ENCODE results near the gene RAB5IF. TPM values are rescaled to one million over a fixed set of nuclear protein-coding genes. Genes with fewer than 3 reads are reported as not detected.

The RAB5IF gene
- total and polyA plus RNA-seq, 2 of the 13 experiments (the other 11 are each of a cell fraction or from before 2014, with no cell fraction given), result 261 to 305 TPM

- TF ChIP-seq RERE (CRISPR knock-in tag; IDR thresholded peaks at IDR 0.05; ENCODE audit: low read depth) (no peak), ZNF343 (CRISPR knock-in tag; IDR thresholded peaks at IDR 0.05) (0 out of 2 replicates have a peak, but pooled peaks have one; percentile 71), TARDBP (CRISPR knock-in tag; IDR thresholded peaks at IDR 0.05) (no peak), ZNF234 (CRISPR knock-in tag; conservative IDR thresholded peaks at IDR 0.05) (no peak), ATF3 (CRISPR knock-in tag; IDR thresholded peaks at IDR 0.05) (no peak), ZFX (CRISPR knock-in tag; IDR thresholded peaks at IDR 0.05; ENCODE audit: low read depth) (peak; percentile 62), PHB2 (IDR thresholded peaks at IDR 0.05; ENCODE audit: partially characterized antibody) (no peak), NFE2 (CRISPR knock-in tag; IDR thresholded peaks at IDR 0.05) (no peak), ZNF776 (CRISPR knock-in tag; IDR thresholded peaks at IDR 0.05) (no peak), NFRKB (IDR thresholded peaks at IDR 0.05) (no peak), TGIF2 (CRISPR knock-in tag; IDR thresholded peaks at IDR 0.05) (no peak), FIP1L1 (IDR thresholded peaks at IDR 0.05; ENCODE audit: borderline replicate concordance, insufficient read depth, low read depth, low read length) (no peak), MED13 (CRISPR knock-in tag; IDR thresholded peaks at IDR 0.05) (no peak), ZNF703 (CRISPR knock-in tag; IDR thresholded peaks at IDR 0.05; ENCODE audit: borderline replicate concordance) (0 out of 2 replicates have a peak, but pooled peaks have one; percentile 44), ZNF704 (CRISPR knock-in tag; IDR thresholded peaks at IDR 0.05; ENCODE audit: borderline replicate concordance) (no peak), MAX (IDR thresholded peaks at IDR 0.05) (peak; percentile 47; the same call in 1 of the 2 replicates), ZKSCAN5 (CRISPR knock-in tag; IDR thresholded peaks at IDR 0.05) (no peak), BORCS8-MEF2B (CRISPR knock-in tag; IDR thresholded peaks at IDR 0.05) (no peak), HES4 (CRISPR knock-in tag; IDR thresholded peaks at IDR 0.05; ENCODE audit: borderline replicate concordance) (no peak), MAFK (conservative IDR thresholded peaks at IDR 0.05 in 1 of 2, IDR thresholded peaks at IDR 0.05 in 1 of 2; ENCODE audit: low read length in 2 of 2) (no peak), XRCC5 (optimal IDR thresholded peaks at IDR 0.05; ENCODE audit: low read length) (peak; percentile 30), ZSCAN9 (CRISPR knock-in tag; IDR thresholded peaks at IDR 0.05; ENCODE audit: borderline replicate concordance) (no peak), ZNF563 (CRISPR knock-in tag; IDR thresholded peaks at IDR 0.05) (peak; percentile 21; the same call in 1 of the 2 replicates)
These were observed 33.7 kb upstream of the RAB5IF start (continued) for GRCh38 chr20:36571564-36572504.

Data from HepG2 (cell line).